Daoy (cell line): ENCODE results near the gene PSMD7. TPM values are rescaled to one million over a fixed set of nuclear protein-coding genes. Genes with fewer than 3 reads are reported as not detected.
"Not testable (repeated sequence)": the region's sequence is repeated elsewhere in the genome, so short reads cannot be mapped to it uniquely, and the experiment has no call there.

Experiments used
- DNase-seq: peaks from one replicate; pipeline ENCODE4 v3.0.0-alpha.2; 2015; ENCODE audit warnings: low read depth
- total RNA-seq: library from RNA; depleted of rRNA; stranded (reverse); fragments of >200 nt; shearing (Covaris generic); gene quantifications from 2 replicates; pipeline ENCODE4 v1.2.3, GENCODE V29; 2014

The PSMD7 gene
- total RNA-seq, 1 experiment from 2014 or later, result 121 TPM

DNA sequence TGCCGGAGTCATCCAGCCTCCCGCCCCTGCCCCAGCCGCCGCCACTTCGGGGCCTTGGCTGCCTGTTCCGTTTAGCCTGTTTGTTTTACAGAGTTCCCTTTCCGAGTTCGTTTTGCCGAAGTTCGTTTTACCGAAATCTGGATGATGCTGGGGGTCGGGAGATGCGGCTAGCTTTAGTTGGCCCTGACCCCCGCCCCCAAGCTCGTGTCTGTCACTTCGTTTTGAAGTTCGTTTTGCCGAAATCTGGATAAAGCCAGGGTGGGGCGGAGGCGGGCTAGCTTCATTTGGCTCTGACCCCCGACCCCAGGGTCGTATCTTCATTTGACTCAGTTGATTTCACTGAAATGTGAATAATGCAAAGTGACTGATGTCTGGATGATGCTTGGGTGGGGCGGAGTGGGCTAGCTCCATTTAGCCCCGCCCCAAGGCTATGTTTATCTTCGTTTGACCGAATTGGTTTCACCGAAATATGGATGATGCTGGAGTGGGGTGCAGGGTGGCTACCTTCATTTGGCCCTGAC, 591 bp downstream of the PSMD7 start:
- peak; percentile 33 for DNase-seq

DNA sequence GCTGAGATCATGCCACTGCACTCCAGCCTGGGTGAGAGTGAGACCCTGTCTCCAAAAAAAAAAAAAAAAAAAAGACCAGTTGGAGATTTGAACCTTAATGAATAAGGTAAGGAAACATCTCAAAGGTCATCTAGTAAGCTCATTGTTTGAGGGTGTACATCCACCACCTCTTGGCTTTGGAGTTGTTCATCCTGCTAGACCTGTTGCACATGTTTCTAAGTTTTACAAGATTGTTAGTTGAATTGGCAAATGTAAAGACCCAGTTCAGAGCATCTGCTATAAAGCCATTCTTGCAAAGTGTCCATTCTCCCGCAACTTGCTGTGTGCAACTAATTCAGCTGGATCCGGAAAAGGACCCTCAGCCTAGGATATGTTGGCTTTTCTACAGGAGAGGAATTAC, 1.5 kb downstream of the PSMD7 start:
- DNase-seq, result no peak

DNA sequence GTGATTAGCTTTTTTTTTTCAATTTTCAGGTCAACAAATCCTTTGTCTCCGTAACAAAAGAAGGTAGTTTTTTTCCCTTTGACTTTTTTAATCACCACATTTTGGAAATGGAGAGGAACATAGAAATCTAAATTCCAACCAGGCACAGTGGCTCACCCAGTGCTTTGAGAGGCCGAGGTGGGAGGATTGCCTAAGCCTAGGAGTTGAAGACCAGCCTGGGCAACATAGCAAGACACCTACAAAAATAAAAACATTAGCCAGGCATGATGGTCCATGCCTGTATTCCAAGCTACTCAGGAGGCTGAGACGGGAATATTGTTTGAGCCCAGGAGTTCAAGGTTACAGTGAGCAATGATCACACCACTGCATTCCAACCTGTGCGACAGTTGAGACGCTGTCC, 5.7 kb downstream of the PSMD7 start:
- no peak for DNase-seq

DNA sequence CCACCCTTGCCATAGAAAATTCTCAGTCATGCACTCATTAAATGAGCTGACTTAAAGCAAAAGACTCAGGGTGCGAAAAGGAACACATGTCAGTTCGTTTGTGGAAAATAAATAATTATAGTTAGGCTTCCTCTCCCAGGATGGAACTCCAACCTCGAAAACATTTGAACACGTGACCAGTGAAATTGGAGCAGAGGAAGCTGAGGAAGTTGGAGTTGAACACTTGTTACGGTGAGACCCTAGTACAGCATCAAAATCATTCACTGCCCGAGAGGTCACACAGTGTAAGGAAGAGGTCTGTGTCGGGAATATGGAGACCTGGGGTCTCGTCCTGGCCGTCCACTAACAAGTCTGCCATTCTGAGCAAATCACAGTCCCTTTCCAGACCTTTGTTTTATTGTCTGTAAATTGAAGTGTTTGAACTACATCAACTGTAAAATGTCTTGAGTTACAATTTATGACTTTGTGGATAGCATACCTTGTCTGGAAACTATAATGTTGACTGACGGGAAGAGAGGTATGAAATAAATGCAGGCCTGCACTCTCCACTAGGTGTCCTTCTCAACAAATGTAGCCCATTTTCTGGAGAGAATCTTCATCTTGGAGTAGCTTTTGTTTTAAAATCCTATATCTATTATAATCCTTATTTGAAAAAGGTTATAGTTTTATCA, 7.7 kb downstream of the PSMD7 start:
- DNase-seq, result no peak

DNA sequence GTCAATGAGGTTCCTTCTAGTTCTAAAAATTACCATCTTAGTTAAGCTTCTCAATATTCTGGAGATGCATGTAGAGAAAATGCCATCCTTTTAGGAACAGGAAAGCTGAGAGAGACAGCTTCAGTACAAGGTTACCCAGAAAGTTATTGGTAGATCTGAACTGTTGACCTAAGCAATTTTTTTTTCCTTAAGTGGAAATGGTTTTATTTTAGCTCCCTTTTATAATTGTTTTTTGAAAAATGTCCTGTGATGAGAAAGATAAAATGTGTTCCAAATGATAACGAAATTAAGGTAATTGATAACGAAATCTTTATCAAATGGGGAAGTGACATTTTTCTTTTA, 8.2 kb downstream of the PSMD7 start:
- no peak for DNase-seq

DNA sequence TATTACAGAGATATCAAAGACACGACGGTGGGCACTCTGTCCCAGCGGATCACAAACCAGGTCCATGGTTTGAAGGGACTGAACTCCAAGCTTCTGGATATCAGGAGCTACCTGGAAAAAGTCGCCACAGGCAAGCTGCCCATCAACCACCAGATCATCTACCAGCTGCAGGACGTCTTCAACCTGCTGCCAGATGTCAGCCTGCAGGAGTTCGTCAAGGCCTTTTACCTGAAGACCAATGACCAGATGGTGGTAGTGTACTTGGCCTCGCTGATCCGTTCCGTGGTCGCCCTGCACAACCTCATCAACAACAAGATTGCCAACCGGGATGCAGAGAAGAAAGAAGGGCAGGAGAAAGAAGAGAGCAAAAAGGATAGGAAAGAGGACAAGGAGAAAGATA, 8.7 kb downstream of the PSMD7 start:
- DNase-seq, result no peak

DNA sequence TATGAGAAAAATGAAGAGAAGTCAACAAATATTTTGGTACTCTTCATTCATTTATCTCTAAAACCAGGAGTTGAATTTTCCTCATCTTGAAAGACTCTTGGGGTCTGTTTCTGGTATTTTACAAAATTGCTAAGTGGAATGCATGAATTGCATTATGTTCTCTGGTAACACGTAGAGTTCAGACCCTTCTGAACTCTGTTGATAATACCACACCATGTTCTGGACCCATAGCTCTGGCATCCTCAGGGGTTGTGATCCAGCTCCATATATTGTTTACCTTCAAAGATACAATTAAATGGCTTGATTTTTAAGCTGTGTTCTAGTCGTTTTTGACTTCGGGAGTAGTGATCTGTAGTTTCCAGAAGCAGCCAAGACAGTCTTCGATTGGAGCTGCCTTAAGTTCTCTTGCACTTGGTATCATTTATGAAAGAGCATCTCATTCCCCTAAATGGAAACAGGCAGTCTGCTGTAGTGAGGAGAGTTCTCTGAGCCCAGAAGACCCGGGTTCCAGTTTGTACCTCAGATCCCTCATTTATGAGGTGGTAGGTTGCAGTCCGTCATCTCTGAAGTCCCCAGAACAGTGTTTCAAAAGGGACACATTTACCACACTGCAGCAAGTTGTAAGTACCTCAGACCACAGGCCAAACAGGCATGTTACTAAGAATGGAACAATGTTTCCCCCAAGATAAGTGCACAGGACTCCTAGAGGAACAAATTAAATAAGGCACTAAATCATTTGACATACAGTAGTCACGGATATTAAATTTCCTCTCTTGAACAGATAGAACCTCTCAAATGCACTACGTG, 9.6 kb downstream of the PSMD7 start:
- no peak for DNase-seq

DNA sequence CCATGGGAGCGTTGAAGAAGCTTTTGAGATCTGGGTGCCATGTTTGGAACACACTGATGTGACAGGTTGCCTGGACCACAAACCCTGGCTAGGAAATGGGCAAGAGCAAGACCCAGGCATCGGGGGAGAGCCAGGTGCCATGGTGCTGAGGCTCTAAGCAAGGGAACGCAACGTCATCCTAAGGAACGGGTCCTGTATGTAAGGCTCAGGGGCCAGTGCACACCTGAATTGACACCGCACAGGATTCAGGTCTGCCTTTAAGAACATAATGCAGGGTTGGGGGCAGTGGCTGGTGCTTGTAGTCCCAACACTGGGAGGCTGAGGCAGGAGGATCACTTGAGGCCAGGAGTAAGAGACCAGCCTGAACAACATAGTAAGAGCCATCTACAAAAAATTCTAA, 10.8 kb downstream of the PSMD7 start:
- DNase-seq, result no peak

DNA sequence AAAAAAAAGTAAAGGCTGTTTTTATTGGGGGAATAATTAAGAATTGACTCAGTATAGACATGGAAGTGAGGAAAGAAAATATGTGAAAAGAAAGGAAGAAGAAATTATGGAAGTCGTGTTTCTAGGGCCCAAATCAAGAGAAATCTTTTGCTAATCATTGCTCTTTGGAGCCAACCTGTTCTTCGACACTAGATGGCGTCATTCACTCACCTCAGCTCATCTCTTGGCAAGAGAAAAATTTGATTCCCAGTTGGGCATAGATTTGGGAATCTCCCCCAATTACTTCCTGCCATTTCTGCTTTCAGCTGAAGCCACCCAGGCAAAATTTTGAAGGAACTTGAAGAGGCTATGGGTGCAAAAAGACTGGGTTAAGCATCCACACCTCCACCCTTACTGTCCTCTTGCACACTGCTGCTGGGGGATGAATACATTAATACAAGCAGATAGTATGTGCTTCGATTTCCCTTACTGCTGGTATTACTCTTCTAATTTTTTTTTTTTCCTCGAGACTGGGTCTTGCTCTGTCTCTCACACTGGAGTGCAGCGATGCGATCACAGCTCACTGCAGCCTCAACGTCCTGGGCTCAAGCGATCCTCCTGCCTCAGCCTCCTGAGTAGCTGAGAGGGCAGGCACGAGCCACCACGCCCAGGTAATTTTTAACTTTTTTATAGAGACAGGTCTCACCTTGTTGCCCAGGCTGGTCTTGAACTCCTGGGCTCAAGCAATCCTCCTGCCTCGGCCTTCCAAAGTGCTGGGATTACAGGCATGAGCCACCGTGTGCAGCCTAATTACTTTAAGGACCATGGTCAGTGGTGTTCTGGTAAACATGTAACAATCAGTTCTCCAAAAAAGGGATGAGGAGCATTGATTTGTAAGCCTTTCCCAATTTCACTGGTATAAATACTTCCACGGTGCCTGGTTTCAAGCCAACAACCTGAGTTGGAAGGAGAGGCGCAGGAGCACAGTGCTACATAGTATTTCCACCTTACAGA, 13.5 kb downstream of the PSMD7 start:
- DNase-seq, result peak; percentile 37

DNA sequence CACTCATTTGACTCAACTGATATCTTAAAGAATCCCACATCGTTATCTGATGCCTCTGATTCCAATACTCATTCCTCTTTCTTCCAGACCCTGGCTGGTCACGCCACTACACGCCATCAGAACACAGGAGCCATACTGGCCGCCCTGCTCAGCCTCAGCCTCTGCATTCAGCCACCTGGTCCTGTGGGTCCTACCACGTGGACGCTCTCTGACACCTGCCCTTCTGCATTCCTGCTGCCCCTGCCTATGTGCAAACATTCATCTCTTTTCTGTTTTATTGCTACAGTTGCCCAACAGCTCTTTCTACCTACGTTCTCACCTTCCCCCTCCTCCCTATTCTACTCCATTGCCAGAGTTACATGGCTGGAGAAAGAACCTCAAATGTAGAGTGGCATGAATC, 18.4 kb downstream of the PSMD7 start:
- DNase-seq, result no peak

DNA sequence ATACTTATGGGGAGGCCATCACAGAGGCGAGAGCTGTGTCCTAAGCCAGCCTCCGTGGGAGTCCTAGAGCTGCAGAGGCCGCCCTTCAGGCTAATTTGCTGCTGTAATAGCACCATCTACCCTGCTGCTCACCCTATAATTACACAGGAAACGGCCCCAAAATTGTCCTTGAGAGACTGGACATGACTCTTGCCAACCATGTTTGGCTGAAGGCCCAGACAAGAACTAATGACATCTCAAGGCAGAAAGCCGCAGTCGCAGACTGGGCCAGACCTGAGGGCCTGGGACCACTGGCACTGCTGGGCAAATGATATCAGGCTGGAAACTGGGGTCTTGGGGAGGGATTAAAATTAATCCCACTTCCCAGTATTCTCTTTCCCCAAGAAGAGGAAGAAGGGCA, 24.1 kb downstream of the PSMD7 start:
- no peak for DNase-seq

DNA sequence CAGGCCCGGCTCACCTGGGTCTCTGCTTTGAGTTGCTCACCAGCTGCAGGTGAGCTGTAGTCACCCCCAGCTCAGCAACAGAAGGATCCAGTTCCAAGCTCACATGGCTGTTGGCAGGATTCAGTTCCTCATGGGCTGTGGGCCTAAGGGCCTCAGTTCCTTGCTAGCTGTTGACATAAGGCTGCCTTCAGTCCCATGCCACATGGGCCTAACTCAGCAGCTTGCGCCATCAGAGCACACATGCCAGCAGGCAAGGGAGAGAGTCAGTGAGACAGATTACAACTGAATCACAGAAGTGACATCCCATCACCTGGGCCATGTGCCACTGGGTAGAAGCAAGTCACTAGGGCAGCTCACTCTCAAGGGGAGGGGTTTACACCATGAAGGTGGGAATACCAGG, 24.7 kb downstream of the PSMD7 start:
- DNase-seq, result no peak

DNA sequence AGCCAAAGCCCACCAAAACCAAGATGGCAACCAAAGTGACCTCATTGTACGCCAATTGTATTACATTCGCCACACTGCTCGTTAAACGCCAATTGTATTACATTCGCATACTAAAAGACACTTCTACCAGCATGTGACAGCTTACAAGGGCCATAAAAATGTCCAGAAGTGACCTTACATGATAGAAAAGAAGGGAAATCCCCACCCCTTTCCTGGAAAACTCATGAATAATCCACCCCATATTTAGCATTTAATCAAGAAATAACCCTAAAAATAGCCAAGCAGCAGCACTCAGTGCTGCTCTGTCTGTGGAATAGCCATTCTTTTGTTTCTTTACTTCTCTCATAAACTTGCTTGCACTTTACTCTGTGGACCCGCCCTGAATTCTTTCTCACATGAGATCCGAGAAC, 25.7 kb downstream of the PSMD7 start:
- no peak for DNase-seq

DNA sequence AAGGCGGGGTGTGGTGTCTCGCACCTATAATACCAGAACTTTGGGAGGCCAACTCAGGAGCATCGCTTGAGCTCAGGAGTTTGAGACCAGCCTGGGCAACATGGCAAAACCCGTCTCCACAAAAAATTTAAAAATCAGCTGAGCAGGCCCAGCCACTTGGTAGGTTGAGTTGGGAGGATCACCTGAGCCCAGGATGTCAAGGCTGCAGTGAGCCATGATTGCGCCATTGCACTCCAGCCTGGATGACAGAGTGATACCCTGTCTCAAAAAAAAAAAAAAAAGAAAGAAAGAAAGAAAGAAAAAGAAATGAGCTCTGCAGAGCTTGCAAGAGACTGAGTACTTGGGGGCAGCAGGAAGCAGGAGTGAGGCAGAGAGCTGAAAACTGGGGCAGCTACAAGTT, 28.2 kb downstream of the PSMD7 start:
- DNase-seq, result not testable (repeated sequence)

DNA sequence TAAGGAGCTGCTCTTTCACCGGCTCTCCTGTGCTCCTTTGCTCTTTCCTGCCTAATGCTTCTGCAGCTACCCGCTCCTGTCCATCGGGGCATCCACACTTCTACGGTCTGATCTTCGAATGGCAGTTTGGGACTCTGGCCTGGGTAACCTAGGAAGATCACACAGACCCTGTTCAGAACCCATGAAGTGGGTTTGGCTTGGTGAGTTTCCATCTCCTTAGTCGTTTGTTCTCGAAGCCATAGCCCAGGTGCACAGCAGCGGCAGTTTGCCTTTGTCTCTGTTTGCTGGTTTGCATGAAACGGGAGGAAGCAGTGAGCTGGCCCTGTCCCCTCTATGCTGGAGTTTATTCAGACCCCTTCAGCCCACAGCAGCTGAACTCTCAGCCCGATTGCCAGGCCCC, 29.0 kb downstream of the PSMD7 start:
- no peak for DNase-seq

DNA sequence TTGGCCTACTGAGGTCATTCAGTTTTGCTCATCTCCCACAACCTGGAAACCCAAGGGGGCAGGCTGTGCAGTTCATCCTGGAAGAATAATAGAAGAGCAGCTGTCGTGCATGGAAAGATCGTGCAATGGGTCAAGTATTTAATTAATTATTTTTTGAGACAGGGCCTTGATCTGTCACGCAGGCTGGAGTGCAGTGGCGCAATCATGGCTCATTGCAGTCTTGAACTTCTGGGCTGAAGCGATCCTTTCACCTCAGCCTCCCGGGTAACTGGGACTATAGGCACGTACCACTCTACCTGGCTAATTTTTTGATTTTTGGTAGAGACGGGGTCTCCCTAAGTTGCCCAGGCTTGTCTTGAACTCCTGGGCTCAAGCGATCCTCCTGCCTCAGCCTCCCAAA, 31.7 kb downstream of the PSMD7 start:
- not testable (repeated sequence) for DNase-seq

DNA sequence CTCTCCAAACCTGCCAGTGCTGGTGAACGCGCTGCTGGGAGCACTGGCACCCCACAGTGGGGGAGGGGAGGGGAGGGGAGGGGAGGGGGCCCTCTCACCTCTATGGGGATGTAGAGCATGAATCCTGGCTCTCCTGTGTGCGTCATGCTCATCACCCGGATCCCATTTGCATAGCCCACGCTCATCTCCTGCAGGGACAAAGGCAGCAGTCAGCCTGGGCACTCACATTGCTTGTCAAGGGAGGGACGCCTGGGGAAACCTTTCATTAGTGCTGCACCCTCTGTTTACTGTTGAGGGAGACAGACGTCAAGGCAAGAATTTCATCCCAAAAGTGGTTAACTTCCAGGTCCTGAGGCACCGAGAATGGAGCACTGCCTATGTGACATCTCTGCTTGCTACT, 35.9 kb downstream of the PSMD7 start:
- not testable (repeated sequence) for DNase-seq

DNA sequence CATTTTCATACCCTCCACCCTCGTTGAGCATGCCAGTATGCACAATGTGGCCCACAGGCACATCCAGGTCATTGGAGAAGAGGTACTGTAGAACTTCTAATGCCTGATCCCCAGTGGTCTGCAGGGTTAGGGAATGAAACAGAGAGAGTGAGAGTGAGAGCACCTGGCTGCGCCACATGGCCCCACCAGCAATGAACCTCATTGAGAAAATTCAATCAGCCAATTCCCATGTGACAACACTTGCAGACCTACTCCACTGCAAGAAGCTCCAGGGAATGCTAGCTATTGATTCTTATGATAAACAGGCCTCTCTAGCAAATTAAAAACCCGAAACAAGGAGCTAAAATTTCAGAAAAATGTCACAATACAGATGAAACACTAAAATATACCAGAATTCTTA, 40.9 kb downstream of the PSMD7 start:
- not testable (repeated sequence) for DNase-seq

DNA sequence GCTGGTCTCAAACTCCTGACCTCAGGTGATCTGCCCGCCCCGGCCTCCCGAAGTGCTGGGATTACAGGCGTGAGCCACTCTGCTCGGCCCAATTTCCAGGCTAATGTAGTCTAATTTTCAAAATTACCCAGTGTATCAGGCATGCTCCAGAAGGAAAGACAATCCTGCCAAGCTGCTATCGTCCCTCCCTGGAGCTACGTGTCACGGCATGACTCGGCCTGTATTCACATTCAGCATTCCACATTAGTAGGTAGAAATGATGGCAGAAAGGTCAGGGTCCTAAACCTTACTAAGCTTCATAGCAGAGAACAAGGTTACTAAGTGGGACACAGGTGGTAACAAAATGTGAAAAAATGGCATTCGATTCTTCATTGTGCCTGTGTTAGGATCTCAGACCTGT, 42.6 kb downstream of the PSMD7 start:
- DNase-seq, result not testable (repeated sequence)

DNA sequence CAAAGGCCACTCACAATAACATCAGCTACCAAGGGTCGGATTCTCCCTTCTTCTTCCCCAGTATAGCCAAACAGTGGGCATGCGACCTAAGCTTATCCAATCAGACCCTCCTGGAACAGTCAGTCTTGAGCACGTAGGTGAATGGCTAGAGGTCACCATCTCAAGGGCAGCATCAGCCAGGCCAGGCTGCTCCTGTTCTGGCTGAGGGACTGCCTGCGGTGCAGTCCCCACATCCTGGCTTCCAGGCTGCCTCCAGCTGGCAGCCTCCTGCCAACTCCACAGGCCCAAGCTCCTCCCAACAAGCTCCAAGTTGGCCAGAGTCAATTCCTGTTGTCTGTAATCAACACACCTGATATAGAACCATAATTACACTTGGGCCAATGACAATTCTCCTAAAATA, 56.4 kb downstream of the PSMD7 start:
- not testable (repeated sequence) for DNase-seq
